Activated T-helper 9 cell treated with anti-CD3 and anti-CD28 coated beads, Interleukin-2, amount 50 U/mL, for 16 hours (primary cell): ENCODE measurements around the gene BMP7.

Experiments used
- DNase-seq: peaks from one replicate; pipeline ENCODE4 v3.0.0-alpha.2; 2020; ENCODE audit warnings: low read depth

The BMP7 gene

DNA sequence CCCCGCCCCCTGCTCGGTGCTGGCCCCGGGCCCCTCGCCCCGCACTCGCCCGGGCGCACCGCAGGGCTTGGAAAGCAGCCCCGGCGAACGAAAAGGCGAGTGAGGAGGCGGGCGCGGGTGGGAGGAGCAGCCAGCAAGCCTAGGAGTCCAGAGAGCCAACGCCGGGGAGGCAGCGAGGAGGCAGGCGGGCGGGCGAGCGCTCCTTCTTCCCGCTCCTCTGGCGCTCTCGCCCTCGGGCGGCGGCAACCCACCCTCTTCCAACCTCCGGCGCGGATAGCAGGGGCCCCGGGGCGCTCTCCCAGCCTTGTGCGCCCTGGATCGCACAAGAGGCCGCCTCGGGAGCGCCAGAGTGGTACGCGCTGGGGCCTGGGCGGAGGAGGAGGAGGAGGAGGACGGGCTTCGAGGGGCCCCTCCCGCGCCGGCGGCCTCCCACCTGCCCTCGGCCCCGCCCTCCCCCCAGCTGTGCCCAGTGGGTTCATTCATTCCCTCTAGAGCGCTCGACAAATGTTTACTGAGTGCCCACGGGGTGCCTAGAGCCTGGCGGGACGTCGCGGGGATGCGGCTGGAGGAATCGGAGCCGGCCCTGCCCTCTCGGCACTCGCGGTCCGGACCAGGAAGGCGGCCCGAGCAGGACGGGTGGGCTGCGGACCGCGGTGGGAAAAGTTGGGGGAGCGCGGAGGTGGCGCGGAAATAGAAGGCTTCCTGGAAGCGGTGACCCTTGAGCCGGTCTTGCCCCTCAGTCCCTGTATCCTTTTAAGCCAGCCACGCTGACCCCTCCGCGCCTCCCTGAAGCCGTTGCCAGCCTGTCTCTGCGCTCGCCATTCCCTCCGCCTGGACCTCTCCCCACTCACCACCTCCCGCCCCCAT lies at the start of gene BMP7:
Gene BMP7 (minus strand): TSS at position 351 of the 867 bp plus-strand sequence. CDS start 519 bp downstream, outside the sequence.
- no peak for DNase-seq

DNA sequence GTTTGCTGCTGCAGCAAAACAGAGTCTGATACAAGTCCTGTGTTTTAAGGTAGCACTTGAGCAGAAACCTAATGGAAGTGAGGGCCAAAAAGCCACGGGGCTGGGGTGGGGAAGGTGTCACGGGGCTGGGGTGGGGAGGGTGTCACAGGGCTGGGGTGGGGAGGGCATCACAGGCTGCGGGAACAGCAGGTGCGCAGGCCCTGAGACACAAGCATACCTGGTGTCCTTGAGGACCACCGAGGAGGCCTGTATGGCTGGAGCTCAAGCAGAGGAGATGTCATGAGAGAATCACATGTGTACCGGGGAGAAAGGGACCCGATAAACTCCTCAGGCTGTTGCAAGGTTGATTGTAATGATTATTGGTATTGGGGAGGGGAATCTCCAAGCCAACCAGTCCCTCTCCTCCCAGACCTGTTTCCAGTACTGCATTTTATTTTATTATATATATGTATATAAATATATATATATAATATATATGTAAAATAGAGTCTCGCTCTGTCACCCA lies 49.6 kb upstream of the BMP7 start:
- DNase-seq: no peak

DNA sequence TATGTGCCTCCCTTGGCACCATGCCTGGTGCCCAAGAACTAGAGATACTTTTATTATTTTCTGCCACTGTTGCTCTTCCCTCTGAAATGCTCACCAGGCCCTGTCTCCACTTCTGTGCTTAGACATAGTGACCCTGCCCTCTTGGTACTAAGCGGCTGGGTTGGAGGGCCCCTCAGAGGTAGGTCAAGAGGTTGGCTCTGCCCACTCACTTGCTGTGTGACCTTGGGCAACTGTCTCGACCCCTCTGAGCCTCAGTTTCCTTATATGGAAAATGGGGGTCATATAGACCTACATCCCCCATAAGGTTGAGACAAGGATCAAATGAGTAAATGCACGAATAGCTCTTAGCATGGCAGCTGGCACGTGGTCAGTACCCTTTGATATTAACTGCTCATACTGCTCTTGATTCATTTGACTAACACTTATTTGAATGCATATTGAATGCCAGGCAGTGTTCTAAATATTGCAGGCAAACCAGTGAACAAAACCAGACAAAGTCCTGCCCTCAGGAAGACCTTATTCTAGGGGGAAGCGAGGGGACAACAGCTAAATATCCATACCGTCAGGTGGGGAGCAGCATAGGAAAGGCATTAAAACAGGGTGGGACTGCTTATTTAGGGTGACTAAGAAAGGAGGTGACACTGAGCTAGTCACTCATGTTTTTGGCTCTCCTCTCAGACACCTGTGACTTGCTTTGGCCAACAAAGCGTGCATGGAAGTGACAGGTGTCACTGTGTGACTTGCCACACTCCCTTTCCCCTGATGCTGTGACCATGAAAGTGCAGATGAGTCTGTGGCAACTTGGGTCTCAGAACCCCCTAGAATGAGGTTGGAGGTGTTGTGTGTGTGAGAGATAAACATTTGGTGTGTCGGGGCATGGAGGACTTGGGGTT lies 48.9 kb upstream of the BMP7 start:
- no peak for DNase-seq

DNA sequence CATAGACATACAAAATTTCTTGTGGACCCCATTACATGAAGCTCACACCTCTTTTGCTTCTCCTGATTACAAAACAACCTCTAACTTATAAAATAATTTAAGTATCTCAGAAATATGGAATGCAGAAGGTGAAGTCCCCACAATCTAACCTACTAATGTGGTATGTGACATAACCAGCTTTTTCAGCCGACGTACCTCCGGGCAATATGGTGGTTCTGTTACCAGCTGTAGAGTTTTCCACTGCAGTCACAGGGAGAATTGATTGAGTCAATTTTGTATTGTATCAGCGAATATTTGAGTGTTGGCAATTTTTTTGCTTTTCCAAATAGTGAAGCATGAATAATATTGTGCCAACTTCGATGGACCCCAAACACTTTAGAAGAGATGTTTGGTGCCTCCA lies 47.5 kb upstream of the BMP7 start:
- DNase-seq: no peak

DNA sequence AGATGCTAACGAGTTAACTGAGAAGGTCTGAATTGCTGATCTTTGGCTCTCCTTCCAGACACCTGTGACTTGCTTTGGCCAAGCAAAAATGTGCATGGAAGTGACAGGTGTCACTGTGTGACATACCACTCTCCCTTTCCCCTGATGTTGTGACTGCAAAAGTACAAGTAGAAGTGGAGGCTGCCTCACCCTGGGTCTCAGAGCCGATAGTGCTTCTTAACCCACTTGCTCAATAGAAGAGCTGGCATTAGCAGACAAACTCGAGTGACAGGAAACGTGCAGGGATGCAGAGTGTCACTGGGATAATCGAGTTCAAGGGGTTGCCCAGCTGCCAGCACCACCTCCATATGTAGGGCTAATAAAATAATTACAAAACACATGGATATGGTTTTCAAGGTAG lies 46.8 kb upstream of the BMP7 start:
- DNase-seq: no peak

DNA sequence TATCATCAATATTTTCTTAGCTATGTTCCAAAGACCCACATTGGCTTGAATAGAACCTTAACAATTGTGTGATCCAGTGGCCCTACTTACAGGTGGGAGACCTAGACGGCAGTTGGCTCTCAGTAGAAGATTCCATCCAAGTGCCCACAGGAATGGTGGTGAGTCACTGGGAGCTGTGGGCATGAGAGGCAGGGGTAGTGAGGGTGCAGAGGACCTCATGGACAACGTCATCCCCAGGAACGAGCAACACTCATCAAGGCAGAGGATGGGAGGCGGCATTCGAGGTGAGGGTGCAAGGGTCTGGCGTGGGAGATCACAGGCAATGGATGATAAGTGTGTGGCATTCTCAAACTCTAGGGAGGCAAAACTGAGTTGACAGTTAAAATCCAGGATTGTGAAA lies 45.7 kb upstream of the BMP7 start:
- no peak for DNase-seq

DNA sequence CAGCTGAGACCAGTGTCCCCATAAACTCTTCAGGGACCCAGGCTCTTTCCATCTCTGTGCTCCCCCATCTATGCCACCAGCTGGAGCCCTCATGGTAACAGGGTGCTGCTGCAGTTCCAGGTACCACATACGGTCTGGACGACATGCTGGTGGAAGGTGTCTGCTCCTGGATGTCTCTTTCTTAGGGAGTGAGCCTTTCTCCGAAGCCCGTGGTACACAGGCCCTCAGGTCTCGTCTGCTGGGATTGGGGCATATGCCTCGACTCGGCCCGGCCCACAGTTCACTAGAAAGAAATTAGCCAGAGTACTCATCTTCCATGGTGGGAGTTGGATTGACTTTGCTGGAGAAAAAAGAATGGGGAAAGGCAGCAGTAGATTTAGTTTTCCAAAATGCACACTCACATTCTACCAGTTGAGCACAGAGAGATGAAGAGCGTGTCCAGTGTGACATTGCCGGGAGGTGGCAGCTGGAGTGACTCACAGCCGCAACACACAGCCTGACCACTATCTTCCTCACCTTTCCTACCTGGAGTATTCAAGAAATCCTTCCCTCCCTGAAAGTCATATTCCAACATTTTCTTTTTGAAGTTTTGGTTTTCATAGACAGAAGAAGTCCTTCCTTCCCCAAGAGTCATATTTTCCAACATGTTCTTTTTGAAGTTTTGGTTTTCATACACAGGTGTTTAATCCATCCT lies 44.5 kb upstream of the BMP7 start:
- no peak for DNase-seq

DNA sequence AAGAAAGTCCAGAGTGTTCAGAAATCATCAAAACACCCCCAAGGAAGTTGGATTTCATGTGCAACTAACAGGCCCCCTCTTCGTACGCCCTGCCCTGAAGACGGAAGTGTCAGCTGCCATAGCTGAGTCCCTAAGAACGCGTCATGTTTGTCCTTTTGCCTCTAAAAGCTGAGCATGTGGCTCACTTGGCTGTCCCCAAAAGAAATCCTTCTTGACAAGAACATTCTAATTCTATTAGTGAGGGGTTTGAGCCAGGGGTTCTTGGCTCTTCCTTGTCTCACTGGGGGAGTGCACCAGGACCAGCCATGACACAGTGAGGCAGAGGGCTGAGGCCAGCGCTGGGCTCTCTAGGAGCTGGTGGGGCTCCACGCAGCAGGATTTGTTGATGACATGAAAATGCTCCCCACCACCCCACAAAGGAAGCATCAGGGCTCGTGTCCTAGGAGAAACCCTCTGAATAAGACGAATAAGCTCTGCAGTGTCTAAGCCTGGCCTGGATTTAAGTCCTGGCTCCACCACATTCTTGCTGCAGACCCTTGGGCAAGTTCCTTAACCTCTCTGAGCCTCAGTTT lies 43.2 kb upstream of the BMP7 start:
- no peak for DNase-seq

DNA sequence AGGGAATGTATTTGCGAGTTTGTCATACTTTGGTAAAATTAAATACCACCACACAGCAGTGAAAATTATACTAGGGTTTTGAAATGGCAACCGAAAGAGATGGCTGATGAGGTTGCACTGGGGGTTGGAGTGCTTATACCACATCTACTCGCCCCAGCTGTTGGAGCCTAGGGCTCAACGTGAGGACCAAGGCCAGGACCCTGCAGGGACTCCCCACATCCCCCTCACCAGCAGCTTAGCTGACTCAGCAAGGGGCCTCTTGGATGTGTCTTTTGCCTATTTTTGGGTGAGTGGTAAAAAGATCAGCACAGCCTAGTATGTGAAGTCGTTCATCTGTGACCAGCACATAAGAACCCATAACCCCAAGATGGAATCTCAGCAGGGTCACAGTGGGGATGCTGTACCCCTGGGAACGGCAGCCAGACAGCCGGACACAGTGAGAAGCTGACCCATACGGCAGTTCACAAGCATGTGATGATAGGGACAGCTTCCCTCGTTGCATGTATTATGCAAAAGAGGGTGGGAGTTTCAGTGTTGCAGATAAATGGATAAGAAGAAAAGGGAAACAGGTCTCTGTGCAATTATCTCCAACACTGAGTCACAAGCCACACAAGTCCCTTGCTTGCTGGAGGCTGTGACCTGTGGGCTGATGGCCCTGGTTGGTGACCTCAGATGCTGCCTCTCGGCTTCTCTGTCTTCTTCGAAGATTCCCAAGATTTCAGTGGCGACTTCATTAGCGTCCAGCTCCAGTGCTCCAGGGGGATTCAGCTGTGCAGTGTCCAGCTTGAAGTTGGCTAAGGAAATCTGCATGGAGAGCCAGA lies 42.2 kb upstream of the BMP7 start:
- DNase-seq: no peak

DNA sequence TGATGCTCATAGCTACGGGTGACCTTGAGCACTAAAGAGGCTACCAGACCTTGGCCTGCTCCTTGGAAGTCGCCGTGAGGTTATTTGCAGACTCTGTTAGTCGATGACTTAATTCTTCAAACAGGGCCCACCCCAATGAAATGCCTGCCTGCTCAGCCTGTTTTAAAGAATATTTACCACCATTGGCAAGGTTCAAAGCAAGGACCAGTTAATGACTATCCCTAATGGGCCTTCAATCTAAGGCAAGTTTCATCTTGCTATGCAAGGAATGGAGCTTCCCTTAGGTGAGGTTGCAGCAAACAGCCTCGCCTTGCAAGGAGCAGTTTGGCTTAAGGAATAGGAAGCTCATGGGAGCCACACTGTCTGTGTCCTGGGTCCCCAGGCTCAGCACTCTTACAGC lies 40.3 kb upstream of the BMP7 start:
- no peak for DNase-seq

DNA sequence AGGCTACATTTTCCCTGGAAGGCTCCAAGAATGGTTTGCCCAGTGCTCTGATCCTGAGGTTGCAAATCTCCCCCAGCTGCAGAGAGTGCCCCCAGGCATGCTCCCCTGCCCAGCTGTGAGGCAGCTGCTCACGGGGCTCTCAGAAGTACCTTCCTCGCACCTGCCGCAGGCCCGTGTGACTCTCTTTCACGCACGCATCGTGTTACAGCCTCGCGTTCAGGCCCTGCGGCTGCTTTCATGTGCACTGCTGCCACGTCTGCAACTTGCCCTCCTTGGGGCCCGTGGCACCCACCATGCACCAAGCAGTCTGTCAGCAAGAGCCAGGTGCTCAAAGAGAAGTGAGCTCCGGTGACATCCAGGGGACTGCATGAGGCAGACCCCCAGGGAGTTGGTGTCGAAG lies 34.6 kb upstream of the BMP7 start:
- DNase-seq: no peak

DNA sequence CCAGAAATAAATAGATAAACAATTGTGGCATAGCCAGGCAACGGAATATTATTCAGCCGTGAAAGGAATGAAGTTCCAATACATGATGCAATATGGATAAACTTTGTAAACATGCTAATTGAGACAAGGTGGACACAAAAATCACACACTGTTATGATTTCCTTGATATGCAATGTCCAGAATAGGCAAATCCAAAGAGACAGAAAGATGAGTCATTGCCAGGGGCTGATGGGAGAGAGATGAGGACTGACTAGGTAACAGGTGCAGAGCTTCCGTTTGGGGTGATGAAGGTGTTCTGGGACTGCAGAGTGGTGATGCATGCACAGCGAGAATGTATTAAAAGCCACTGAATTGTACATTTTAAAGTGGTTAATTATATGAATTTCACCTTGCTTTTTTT lies 32.0 kb upstream of the BMP7 start:
- DNase-seq: no peak

DNA sequence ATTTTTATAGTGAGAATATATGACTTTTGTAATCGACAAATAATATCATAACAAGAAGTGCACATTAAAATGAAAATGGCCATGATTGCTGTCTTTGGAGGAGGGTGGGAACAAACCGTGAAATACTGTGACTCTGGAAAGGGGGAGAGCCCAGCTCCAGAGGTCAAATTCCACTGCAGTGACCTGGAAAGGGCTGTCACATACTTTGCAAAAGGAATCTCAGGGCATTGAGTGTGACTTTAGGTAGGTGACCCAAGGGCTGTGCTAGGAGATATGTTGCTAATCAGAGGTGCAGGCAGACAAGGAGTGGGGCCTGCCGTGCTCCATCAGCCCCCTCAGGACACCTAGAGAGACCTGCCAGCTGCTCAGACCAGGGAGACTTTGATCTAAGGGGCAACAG lies 28.1 kb upstream of the BMP7 start:
- DNase-seq: no peak

DNA sequence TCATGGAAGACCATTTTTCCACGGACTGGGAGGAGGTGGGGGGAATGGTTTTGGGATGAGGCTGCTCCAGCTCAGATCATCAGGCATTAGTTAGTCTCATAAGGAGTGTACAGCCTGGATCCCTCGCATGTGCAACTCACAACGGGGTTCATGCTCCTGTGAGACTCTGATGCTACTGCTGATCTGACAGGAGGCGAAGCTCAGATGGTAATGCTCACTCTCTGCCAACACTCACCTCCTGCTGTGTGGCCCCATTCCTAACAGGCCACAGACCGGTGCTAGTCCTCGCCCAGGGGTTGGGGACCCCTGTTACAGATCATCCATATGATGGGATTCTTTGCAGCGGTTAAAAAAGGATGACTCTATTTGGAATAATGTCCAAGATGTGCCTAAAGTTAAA lies 27.6 kb upstream of the BMP7 start:
- no peak for DNase-seq

DNA sequence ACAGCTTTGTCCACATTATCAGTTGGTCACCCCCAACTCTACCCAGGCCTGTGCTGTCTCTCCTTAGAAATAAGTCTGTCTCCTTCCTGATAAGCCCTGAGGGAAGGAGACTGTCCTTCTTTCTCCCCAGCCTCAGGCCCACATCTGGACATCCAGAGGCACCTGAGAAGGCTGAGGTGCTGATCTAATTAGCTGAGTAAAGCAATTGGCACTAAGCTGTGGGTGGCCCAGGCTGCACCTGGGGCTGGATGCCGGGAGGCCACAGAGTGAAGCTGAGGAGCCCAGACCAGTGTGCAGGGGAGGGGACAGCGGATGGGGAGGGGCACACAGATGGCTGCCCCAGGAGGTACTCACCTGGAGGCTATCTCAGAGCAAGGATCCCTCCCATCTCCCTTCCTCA lies 26.2 kb upstream of the BMP7 start:
- DNase-seq: no peak

DNA sequence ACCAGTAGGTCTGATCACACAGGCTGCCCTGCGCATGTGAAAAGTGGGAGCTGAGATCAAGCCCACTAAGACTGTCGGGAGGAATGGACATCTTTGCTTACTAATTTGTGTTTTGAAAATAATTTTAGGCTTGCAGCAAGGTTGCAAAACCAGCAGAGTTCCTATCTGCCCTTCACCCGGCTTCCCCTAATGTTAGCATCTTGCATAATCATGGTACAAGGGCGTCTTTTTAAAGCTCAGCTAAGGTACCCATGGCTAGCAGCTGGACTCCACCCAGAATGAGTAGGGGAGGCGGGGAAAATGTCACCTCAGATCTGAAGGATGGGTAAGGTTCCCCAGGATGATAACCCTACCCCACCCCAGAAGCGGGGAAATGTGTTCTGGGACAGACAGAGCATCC lies 25.3 kb upstream of the BMP7 start:
- DNase-seq: no peak

DNA sequence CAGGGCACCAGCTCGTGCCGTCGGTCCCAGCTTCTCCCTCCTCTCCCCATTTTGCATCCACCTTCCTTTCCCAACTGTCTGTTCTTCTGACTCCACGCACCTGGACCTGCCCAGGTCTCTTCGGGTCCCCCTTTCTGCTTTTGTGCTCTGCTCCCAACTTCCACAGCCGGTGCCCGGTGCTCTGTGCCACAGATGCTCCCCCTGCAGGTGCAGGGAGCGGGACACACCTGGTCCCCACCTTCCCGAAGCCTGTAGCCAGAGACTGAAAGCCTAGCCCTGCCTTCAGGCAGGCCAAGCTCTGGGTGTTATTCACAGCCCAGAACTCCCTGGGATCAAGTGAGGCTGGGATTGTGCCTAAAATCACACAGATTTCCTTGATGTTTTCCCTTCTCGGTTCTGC lies 24.6 kb upstream of the BMP7 start:
- no peak for DNase-seq

DNA sequence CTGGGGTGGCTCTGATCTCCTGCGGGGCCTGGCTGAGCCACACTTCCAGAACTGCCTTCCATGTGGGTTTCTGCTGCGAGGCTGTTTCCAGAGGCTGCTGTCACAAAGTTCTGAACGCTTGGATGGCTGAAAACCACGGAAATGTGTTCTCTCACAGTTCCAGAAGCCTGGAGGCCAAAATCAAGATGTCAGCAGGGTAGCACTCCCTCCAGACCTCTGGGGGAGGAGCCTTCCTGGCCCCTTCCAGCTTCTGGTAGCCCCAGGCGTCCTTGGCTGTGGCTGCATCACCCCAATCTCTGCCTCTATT lies 23.7 kb upstream of the BMP7 start:
- DNase-seq: no peak

DNA sequence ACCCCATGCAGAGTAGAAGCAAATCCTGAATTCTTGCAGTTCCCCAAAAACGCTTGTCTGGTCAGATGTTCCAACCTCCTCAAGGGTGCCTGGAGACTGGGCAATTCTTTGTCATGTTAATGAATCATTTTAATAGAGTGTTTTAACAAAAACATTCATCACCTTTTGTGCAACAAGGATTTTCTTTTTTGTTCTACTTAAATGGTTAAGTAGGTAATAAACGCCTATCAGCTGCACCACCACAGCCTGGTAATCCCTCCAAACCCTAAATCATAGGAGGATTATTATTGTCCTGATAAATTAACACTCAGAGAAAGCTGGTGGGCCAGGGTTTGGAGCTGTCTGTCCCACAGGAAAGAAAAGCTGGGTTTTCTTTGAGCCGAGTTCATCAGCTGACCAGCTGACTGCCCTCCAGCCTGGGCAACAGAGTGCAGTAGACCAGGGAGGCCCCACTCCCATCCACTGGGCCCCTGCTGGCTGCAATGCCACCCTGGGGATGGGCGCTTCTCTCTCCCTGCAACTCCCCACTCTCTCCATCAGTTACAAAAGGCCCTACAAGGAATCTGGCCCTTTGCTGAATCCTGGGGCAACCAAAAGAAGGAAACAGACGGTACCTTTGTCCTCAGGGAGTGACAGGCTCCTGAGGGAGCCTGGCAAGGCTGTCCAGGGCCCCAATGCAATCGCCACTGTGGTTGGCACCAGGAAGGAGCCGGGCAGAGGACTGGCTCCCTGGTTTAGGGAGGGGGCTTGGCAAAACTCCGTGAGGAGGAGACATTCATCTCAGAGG lies 23.1 kb upstream of the BMP7 start:
- DNase-seq: no peak

DNA sequence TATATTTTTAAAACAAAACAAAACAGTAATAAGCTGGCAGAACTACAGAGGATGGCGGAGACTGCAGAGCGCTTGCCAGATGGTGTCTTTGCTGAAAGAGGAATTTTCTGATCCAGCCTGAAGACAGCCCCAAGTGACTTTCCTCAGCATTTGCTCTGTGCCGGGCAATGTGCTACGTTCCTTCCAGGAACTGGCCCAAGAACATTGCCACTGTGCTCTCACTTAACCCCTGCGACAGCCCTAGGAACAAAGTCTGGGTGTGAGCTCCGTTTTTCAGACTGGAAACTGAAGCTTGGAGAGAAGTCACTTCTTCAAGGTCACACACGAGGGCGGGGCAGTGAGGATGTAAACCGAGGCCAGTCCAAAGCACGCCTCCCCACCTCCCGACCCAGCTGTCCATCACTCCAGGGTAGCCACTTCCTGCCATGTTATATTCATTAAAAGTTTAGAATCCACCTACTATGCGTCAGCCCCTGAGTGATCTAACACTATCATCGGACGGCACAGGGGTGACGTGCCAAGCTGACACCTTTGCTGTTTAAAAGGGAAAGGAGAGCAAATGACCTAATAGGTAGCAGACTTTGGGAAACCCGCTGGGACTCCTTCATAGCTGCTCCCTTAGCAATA lies 22.3 kb upstream of the BMP7 start:
- DNase-seq: no peak
